Stimulated activated naive CD8-positive, alpha-beta T cell treated with anti-CD3 and anti-CD28 coated beads, Interleukin-15, Interleukin-2, amounts not matched to agents 100 U/mL and 50 U/mL, for 24 hours (primary cell): ENCODE measurements around the gene GPR34.
"Not testable (repeated sequence)": the region's sequence is repeated elsewhere in the genome, so short reads cannot be mapped to it uniquely, and the experiment has no call there.

ENCODE experiments used
- ATAC-seq: fragments of 150-1000 bp; cut with Tn5 transposase; one replicate; pipeline ENCODE4 v1.10.0; 2021
- DNase-seq: peaks from one replicate; pipeline ENCODE4 v3.0.0; 2021

GPR34 gene

DNA sequence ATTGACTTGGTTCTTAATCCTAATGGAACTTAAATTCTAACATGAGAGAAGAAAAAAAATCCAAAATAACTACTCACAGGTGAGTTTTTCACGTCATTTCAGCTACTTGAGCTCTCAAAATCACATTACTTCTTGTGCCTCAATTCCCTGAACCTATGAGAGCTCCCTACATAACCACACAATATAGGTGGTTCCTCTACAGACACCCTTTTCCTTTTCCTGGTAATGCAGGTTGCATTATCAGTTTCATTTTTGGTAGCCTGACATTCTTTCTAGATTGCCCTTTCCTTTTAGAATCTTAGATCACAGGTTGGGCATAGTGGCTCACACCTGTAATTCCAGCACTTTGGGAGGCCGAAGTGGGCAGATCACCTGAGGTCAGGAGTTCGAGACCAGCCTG lies 4.3 kb downstream of the GPR34 start:
- no peak for ATAC-seq
- no peak for DNase-seq

DNA sequence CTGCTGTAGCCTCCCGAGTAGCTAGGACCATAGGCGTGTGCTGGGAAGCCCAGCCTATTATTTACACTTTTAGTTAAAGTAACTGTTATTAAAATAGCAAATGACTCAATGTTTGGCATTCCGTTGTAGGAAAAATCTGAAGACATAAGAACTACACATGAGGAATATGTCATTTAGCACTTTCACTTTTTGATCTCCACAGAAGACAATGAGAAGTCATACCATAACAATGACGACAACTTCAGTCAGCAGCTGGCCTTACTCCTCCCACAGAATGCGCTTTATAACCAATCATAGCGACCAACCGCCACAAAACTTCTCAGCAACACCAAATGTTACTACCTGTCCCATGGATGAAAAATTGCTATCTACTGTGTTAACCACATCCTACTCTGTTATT lies 6.7 kb downstream of the GPR34 start:
- peak; percentile 63 for ATAC-seq
- DNase-seq = no peak

DNA sequence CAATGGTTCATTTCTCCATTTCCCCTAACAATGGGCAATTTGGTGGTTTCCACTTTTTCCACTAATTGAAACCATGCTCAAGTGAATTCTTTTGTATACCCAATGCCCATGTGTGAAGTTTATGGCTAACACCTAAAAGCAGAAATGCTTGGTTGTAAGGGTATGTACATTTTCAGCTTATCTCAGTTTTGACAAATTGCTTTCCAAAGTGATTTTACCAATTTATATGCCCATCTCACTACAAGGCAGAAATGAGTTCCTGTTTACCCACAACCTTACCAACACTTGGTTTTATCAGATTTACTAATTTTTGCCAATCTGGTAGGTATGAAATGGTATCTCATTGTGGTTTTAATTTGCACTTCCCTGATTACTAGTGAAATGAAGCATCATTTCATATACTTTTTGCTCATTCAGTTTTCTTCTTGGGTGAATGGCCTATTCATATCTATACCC lies 14.8 kb downstream of the GPR34 start:
- DNase-seq (no peak), ATAC-seq (peak; percentile 63)

DNA sequence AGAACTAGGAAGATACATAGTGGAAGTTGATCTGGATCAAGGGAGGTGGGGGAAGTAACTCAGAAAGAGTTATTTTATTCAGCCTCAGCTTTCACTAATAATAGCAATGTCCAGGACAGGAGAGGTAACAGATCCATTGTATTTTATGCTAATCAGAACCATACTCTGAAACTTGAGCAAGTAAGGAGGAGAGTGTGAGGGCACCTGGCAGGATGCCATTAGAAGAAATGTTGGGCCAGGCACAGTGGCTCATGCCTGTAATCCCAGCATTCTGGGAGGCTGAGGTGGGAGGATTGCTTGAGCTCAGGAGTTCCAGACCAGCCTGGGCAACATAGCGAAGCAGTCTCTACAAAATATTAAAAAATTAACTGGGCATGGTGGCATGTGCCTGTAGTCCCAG lies 16.3 kb downstream of the GPR34 start:
- no peak for ATAC-seq
- no peak for DNase-seq

DNA sequence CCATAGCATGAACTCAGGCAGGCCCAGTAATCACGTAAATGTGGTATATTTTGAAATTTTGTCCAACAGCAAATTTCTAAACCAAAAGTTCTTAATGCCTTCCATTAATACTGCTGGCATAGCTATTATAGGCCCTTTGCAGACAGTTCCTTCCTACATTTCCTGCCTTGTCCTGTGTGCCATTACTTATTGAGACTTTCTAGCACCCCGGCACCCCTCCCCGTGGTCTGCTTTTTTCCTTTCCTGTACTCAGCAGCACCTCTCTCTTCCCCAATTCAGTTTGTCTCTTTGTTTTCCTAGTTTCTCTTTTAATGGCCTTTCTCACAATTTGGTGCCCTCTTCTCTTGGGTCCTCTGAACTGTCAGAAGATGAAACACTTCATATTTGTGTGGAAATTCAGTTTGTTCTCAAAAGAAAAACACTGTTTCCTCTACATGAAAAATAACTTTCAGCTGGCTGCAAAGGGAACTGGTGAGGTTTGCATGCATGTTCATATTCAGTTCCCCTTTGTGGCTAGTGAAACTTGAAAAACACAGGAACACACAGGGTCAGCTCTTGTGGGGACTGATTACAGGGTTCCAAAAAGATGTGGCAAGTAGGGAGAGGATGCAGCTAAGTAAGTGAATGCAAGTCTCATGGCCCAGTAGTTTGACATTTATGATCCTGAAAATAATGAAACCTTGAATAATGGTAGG lies 17.1 kb downstream of the GPR34 start:
- ATAC-seq (no peak), DNase-seq (no peak)

DNA sequence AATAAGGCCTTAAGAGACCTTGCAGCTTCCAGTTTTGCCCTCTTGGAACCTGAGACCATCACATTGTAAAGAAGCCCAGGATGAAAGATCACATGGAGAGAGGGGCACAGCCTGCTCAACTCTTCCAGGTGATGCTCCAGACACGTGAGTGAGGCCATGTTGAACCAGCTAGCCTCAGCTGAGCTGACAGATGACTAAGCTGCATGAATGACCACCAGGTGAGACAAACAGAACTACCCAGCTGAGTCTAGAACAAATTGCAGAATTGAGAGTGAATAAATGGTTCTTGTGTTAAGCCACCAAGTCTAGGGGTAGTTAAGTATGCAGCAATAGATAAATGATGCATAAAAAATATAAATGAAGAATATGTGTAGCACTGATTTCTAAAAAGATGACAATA lies 18.4 kb downstream of the GPR34 start:
- ATAC-seq (no peak), DNase-seq (no peak)

DNA sequence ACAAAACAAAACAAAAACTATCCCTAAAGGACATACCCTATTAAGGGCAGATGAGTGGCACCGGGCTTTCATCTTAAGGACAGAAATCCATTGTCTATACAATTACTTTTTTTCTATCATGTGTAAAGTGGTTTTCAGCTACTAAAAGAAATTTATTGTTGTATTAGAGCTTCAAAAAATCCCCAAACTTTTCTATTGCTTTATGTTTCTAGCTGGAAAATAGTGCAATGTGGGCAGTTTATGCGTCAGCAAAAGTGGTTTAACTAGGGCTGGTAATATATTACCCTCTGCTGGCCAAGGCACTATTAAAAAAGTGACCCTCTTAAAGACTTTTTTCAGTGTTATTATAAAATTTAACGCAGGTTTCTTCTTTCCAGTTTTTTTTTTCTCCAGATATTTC lies 19.7 kb downstream of the GPR34 start:
- no peak for ATAC-seq
- DNase-seq = no peak

DNA sequence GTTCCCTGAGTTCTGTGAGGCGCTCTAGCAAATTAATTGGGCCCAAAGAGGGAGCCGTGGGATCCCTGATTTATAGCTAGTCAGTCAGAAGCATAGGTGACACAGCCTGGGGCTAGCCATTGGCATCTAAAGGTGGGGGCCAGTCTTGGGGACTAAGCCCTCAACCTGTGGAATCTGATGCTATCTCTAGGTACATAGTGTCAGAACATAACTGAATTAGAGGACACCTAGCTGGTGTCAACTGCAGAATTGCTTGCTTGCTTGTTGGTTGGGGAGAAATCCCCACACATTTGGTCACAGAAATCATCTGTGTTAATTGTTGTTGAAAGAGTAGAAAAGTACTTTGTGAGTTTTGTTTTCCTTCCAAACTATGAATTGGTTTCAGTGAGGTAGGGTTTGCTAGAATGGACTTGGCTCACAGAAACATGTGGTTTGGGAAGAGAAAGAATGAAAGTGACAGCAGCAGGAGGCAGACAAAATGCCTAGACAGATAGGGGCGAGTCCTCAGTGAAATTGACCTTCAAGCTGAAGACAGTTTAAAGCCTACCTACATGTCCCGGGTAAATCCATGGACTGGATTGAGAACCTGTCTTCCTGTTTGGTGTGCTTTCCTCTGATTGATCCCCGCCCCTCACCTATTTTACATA lies 22.4 kb downstream of the GPR34 start:
- no peak for ATAC-seq
- no peak for DNase-seq

DNA sequence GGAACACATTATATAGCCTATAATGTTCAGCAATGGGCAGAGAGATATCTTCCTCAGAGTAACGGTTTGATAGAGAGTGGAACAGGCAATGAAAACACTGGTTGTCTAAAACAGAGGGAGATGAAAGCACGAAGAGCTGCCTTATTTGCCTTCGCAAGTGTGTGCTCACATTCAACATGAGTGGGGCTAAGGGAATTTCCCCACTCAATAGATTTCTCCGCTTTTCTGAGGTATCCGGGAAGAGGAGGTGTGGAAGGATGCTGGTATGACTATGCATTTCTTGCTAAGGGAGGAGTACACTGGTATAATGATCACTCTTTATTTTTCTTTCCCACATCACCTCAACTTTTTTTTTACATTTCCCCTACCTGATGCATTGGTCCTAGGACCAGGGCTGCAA lies 27.4 kb downstream of the GPR34 start:
- DNase-seq (no peak), ATAC-seq (no peak)

DNA sequence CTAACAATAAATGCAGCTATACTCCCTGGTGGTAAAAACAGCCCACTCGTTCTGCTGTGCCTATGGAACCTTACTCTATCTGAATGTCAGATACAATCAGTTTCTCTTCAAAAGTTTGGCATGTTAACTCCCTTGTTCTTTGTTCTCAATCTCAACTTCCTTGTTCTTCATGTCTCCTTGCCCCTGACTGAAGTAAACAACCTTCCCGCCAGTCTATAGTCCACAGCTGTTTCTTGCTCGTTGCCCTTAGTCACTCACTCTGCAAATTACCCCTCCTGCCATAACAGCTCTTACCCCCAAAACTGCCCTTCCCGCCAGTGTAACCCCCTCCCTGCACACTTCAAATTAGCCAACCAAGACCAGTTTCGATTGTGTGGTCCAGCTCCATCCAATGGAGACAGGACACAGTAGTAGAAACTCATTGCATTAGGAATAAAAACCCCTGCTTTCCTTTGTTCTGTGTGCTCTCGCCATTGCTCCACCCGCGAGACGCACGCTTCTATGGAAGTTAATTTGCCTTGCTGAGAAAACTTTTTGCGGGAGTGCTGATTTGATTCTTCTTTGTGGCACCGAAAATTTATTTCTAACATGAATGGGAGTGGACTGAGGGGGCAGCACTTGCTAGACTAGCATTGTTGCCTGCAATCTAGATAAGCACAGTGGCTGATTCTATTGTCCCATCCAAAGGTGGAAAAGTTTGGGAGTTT lies 28.1 kb downstream of the GPR34 start:
- DNase-seq (no peak), ATAC-seq (no peak)

DNA sequence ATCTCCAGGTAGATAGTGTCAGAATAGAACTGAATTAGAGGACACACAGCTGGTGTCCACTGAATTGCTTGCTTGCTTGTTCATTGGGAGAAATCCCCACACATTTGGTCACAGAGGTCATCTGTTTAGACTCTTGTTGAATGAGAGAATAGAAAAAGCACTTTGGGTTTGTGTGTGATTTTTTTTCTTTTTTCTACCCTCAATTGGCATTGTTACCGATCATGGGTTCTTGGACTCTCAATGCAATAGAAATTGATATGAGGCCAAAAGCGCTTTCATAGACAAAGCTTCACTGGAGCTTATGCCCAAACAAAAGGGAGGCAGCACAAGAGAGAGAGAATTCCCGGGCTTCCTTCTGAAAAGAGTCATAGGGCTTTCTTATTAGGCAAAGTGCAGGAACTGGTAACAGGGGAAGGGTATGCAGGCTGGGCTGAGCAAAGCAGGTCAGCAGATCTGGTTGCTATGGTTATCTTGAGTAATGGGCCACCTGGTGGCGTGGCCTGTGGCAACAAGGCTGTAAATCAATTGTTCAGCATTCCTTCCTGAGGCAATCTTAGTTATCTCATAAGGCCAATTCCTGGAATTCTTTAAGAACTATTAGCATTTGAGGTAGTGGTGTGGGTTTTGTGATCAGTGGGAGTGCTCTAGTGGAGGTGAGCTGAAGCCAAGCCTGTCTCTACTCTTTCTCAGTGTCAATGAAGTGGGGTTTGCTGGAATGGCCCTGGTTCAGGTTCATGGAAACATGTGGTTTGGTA lies 29.9 kb downstream of the GPR34 start:
- DNase-seq = no peak
- no peak for ATAC-seq

DNA sequence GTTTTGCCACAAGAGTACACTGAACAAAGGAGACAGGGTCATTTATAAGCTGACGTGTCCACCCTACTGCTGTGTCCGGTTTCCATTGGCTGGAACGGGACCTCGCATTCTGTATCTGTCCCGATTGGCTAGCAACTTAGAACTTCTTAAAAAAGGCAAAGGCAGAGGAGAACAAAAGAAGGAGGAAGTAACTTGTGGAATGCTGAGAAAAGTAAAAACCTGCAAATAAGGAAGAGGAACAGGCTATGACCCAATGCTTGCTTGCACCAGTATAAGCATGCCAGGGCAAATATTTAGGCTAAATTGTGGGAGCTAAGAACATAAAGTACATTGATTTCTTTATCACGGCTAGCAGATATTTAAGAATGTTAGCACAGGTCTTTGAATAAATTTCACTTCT lies 30.8 kb downstream of the GPR34 start:
- not testable (repeated sequence) for ATAC-seq, DNase-seq

DNA sequence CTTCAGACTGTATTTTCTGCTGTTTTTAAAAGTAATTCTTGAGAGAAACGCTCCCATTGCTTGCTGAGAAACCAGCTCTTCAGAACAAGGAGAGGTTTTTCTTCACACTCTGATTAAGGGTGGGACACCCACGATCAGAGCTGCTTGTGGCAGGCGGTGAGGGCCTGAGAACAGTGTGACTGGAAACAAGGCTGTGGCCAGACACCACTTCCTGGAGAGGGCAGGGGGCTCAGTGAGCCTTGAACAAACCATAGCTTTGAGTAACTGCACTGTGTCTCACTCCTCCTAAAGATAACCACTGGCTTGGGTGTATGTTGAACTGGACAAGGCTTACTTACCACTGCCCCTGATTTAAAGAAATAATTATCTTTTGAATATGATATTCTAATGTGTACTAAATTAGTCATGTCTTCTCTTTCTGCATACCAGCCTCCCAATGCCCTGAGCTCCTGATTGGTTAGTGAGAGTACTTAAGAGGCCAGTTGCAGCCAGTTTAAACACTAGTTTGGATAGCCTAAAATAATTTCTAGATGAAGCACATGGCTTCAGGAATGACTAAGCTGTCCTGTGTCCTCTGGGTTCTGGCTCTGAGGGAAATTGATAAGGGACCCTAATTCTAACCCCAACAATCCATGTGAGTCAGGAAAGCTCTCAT lies 31.5 kb downstream of the GPR34 start:
- DNase-seq (peak; percentile 63), ATAC-seq (peak; percentile 83)

DNA sequence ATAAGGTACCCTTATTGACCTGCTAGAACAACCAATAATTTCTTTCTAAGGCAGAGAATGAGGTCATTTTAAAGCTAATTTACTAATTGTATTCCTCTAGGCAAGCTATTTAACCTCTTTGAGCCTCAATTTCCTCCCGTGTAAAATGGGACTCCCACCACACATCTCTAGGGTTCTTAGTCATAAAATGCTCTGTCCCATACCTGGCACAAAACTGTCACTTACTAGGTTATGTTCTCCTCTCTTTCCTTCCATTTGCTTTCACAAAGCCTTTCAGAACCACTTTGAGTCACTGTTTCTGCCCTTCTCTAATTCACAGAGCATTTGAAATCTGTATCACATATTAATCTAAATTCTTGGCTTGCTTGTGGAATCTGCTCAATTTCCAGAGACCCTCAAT lies 32.8 kb downstream of the GPR34 start:
- ATAC-seq = peak; percentile 70
- no peak for DNase-seq

DNA sequence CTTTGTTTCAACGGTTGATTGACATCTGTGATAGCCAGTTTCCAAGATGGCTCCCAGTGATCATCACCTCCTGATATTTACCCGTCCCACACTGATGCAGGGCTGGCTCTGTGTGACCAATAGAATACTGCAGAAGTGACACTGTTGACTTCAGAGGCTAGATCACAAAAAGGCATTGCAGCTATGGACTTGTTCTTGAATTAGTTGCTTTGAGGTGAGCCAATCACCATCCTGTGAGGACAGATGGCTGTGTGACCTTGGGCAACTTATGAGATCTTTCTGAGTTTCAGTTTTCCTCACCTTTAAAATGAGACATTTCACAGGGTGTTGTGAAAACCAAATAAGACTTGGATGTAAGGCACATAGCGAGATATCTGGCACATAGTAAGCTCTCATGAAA lies 33.4 kb downstream of the GPR34 start:
- DNase-seq (no peak), ATAC-seq (no peak)

DNA sequence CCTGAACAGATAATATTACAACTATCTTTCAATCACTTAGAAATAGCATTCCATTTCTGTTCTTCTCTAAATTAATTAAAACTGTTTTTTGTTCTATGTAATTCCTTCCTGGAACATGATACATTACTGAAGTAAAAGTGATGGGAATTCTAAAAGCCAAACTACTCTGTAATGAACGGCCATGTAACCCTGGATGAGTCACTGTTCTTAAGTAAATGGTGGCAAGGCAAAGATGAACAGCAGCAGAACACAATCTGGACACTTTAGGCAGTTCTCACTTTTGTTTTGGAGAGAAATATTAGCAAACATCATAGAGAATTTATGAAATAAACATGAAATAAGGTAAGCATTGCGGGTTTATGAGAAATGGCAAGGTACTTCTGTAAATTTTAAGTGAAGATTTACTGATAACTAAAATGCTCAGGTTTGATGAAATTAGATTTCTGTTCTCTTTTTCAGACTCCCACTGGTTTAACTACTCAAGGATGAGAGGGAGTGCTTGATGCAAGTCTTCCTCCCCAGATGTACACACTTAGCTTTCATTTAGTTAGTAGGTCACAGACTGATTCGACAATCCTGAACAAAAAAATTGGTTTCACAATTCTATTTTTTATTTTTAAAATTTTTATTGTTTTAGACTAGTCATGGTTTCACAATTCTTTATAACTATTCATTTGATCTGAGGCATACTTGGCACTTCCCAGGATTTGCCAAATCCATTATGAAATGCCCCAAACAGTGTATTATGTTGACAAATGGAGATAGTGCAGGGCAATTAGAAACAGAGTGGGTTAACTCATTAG lies 34.2 kb downstream of the GPR34 start:
- ATAC-seq = no peak
- DNase-seq = no peak

DNA sequence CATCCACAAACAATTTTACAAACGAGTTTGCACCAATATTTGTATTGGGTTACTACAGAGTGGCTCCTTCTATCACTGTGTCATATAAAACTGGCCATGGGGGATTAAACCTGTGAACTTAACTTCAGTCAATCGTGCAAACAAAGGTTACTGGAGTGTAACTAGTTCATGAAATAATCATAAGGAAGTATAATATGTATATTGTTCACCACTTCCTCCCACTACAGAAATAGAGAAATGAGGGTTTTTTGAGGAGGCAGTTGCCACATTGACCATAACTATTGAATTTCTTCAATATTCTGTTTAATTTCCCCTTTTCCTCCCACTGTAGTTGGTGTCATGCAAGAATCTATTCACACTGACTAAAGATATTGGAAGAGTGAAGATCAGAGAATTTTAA lies 35.1 kb downstream of the GPR34 start, which contains the start of gene GPR82:
Gene GPR82, plus strand, starts transcription at position 356 of the 400 bp plus-strand sequence. CDS start 2,846 bp downstream, outside the sequence.
- DNase-seq (no peak), ATAC-seq (no peak)

DNA sequence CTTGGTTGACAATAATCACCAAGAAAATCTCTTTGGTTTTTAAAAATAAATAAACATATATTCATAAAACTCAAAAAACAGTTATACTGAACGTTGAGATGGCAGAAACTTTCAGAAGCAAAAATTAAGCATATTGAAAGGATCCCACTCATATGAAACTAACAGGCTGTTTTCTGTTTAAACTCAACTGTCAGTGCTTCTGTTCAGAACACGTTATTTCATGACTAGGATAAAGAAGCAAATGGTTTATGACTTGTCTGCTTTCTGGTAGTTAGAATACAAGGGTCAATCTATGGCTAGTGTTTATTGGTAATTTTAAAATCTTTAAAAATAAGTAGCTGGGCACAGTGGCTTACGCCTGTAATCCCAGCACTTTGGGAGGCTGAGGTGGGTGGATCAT lies 39.4 kb downstream of the GPR34 start:
- no peak for DNase-seq
- ATAC-seq = no peak

DNA sequence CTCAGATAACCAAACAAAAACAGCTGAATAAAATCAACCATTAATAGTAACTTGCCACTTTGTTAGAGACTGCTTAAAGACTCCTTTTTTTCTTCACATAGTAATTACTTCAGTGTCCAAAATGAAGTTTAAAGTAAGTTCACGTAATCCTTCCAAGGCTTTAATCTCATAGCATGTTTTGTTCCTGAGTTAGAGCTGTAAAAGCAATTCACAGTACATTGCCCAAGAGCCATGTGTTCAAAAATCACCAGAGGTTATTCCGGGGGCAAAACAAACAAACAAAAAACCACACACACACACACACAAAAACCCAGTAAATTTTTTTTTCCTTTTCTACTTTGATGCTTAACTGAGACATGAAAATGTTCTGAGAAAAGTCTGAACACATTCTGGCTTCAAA lies 41.3 kb downstream of the GPR34 start:
- DNase-seq (no peak), ATAC-seq (no peak)

DNA sequence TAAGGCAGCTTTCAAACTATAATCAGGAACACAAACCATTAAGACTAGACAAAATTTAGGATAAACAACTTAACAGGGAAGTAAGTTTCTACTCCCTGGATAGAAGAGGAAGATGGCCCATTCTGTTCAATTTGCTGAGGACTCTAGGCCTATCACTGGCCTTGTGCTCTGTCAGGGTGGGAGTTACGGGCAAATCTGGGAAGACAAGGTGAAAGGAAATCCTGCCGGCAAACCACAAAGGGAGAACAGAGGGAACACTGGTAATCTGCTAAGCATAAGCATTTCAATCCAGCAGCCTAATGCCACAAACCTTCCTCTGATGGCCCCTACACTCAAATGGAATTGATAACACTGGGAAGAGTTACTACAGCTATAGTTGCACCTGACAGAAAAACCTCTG lies 43.5 kb downstream of the GPR34 start:
- DNase-seq (no peak), ATAC-seq (no peak)

DNA sequence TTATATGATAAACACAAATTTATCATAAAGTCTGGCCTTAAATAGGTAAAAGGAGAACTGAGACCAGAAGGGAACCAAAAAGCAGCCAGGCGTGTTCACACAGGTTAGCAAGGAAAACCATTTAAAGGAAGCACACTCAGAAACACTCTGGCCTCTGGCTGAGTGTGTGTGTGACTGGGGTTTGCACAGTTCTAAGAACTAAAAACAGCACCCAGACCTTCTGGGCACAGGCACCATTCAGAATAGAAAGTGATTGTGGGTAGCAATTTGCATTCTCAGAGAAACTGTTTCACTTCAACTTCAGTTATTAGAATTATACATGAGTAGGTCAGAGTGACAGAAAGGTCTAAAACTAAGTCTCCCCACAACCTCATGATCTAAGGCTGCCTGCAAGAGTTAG lies 45.2 kb downstream of the GPR34 start:
- ATAC-seq (peak; percentile 92), DNase-seq (peak; percentile 17)
